A172 (cell line): ENCODE data around the gene CLTCL1. TPM values are rescaled to one million over a fixed set of nuclear protein-coding genes. Genes with fewer than 3 reads are reported as not detected.

Experiments
- DNase-seq: peaks from one replicate; pipeline ENCODE4 v3.0.0-alpha.2; 2015; ENCODE audit warnings: low spot score
- total RNA-seq: library from RNA; depleted of rRNA; stranded (reverse); fragments of >200 nt; shearing (Covaris generic); gene quantifications from 2 replicates; pipeline ENCODE4 v1.2.3, GENCODE V29; 2014

CLTCL1 gene
- total RNA-seq, 1 experiment from 2014 or later, result 3.4 TPM

DNA sequence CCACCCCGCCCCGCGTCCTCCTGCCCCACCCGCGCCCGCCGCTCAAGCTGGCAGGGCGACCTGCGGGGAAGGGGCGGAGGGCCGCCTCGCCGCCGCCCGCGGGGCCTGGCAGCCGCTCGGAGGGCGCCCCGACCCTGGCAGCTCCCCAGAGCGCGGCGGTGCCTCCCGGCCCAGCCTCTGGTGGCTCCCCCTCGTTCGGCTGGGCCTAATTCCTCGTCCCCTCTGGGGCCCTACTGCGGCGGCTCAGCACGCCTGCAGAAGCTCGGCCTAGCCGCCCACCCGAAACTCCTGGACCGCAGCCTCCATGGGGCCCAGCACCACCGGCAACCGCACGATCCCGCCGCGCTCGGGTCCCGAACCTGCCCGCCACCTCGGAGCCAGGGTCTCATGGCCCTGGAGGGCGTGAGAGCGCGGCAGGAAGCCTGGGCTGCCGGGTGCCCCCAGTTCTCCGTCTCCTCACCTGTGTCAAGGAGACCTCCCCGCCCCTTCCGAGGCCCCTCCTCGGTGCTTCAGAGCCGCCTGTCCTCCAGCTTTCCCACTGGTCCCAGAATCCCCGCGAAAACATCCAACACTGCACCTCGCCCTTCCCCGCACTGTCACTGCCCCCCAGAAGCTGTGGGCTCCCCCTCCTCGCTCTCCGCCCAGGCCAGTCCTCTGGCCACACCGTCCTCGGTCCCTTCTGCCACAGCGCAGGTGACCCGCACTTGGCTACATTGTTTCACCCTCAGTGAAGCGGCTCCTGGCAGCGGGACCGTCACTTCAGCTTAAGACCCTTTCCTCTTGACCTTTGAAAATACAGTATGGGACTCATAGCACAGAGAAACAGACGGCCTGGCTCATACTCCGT, 140.8 kb downstream of the CLTCL1 start:
- DNase-seq, result no peak

DNA sequence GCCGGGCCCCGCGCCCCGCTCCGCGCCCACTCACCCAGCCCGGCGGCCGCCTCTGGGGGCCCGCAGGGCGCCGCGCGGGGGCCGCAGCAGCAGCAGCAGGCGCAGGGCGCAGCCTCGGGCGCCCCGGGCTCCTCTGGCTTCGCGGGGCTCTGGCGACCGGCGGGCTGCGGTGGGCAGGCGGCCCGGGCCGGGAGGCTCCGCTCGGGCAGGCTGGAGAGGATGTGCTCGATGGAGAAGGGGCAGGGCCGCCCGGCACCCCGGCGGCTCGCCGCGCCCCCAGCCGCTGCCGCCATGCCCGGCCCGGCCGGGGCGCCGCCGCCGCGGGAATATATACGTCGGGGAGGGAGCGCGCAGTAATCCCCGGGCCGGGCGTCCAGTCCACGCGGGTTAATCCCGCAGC, 141.5 kb downstream of the CLTCL1 start, which contains the start of gene GSC2:
Gene GSC2 (minus strand): TSS at position 302 of the 400 bp plus-strand sequence. CDS start 9 bp downstream, at position 293.
- no peak for DNase-seq

DNA sequence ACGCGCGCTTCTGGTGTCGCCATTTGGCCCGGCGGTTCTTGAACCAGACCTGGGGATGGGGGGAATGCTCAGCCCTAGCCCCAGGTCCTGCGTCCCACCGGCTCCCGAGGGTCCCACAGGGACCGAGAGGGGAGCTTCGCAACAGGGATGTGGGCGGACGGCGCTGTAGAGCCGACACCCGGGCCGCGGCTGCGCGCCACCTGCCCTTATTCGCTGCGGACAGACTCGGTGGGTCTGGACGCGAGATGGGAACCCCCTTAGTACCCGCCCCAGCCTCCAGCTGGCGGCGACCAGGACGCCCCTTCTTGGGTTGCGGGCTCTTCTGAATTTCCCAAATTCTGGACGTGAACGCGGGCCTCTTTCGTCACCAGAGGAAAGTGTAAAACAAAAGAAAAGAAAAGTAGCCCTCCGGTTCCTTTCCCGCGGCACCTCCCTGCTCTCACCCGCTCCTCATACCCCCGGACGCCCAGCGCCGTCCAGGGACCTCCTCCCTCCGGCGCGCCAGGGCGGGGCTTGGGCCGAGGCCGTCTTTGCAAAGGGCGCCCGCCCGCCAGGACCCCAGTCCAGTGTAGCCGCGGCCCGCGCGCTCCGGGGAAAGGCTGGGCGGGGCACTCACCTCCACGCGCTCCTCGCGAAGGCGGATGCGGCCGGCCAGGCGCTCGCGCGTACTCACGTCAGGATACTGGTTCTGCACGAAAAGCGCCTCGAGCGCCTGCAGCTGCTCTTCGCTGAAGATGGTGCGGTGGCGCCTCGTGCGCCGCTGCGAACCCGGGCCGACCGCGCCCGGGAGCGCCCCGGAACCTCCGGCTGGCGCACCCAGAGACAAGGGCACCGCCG, 142.3 kb downstream of the CLTCL1 start:
- DNase-seq, result no peak

- DNase-seq, result no peak
Measured at GRCh38 chr22:19148417-19149046, 143.0 kb downstream of the CLTCL1 start.

- no peak for DNase-seq
Measured at GRCh38 chr22:19147195-19147780, 144.2 kb downstream of the CLTCL1 start.

DNA sequence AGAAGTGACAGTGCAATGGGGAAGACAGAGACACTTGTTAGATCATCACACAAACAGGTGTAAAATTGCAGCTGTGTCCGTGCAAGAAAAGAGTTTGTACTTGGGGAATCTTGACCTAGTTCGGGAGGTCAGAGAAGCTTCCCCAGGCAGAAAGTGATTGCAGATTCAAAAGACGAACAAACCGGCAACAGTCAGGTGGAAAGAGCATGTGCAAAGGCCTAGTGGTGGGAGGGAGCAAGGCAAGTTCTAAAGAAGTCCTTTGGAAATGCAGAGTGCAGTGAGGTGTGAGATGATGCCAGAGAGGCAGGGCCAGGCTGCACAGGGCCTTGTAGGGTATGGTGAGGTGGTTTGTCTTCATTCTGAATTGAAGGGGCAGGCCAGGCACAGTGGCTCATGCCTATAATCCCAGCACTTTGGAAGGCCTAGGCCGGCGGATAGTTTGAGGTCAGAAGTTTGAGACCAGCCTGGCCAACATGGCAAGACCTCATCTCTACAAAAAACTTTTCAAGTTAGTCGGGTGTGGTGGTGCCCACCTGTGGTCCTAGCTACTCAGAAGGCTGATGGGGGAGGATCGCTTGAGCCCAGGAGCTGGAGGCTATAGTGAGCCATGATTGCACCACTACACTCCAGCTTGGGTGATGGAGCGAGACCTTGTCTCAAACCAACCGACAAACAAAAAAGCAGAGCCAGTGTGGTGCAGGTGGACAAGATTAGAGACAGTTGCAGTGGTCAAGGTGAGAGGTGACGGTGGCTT, 145.1 kb downstream of the CLTCL1 start:
- DNase-seq, result no peak

- no peak for DNase-seq
Measured at GRCh38 chr22:19143967-19144400, 147.5 kb downstream of the CLTCL1 start.

- no peak for DNase-seq
Measured at GRCh38 chr22:19143212-19143611, 148.3 kb downstream of the CLTCL1 start.

GRCh38 chr22:19142394-19142793, 149.1 kb downstream of the CLTCL1 start:
- DNase-seq, result no peak

- DNase-seq, result no peak
Measured at GRCh38 chr22:19139974-19140373, 151.5 kb downstream of the CLTCL1 start.

DNA sequence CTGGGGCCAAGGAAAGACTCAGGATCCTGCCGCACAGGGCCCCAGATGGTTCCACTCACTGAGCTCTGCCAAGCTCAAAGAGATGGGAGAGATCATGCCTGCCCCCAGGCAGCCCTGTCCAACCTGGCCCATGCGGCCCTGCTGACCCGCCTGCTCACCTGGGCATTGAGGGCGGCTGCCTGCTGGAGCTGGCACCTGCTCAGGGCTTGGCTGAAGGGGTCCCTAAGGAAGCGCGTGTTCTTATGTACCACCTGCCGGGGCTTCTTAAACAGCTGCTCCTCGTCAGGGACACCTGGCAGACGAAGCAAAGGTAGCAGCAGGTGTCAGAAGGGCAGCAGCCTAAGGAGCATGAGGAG, 152.5 kb downstream of the CLTCL1 start:
- no peak for DNase-seq

DNA sequence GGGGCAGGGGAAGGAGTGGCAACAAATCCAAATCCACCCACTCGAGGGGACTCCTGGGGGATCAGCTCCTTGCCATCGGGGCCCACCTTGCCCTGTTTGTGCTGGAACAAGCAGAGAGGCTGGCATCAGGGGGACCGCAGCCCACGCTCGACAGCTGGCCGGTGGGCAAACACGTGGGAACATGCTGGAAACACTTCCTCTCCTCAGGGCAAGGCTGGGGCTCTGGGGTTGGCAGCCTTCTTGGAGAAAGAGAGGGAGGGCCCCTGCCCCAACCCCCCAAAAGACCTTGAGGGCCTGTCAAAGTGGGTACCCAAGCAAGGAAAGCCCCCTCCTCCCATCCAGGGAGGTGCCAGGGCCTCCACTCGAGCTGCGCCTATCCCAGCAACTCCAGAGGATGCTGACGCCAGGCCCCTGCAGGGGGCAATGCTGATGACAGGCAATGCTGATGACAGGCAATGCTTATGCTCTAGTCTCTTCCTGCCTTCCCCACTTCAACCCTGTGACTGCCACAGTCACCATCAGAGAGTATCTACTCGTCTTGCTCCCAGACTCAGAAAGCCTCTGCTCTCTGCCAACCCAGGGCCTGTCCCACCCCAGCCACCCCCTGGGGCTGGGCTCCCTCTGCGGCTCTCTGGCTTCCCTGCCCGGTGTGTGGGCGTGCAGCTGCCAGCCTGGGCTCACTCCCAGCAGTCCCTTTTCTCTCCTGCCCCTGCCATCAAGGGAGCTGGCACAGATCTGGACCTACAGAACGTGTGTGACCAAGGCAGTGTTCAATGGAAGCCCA, 153.1 kb downstream of the CLTCL1 start:
- no peak for DNase-seq

DNA sequence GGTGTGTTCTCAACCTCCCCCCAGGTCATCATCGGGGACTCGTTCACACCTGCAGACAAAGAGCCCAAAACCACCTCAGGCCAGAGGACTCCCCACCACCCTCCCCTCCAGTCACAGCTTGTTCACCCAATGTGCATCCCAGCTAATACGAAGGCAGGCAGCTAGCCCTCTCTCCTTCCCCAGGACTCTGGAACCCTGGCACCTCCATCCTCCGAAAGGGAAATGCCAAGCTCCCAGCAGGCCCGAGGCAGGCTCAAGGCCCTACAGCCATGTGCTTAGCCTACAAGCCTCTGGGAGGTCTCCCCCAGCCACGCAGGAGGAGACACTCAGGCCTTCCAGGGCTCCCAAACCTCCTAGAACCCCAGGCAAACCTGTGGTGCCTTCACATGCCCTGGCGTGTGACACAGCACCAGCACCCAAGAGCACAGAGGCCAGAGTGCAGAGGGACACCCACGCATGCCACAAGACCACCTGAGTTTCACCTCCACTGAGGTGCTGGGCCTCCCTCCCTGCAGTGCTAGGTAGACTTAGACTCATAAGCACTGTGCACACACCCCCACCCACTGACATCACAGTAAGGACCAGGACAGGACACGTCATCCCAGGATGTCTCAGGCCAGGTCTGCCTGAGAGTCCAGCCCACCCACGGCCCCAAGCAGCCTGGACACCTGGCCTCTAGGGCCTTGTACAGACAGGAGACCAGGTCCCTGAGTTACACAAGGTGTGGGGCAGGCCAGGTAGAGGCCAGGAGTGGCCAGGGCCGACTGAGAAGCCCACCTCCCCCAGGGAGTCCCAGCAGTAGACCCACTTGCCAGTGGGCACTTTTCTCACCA, 153.9 kb downstream of the CLTCL1 start:
- DNase-seq, result no peak

DNA sequence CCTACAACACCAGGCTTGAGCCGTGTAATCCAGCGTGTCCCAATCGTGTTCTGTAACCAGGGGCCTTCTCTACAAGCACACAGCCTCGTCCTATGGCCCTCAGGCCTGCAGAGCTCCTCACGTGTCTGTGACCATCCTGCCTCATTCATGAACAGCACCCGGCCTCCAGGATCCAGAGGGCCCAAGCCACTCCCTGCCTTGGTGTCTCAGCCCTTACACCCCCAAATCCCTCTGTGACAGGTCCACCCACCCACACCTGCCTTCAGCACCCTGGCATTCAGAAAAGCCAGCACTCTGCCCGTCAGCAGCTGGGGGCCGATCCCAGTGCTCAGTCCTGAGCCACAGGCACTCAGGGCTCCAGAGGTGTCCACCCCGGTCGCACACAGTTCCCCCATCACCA, 154.6 kb downstream of the CLTCL1 start:
- no peak for DNase-seq

DNA sequence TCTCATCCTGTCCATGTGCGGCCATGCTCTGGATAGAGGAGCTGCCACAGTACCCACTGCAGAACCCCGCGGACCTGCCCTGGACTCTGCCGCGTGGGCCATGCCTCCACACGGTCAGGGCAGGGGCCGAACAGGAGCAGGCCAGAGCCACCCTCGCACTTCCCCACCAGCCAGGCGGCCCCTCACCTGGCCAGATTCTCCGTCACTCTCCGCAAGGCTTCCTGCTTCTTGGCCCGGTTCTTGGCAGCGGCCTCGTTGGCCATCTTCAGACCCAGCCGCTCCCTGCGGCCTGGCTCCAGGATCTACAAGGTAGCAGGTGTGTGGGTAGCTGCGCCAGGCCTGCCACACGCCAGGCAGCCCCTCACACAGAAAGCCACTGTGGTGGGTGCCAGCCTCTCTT, 156.6 kb downstream of the CLTCL1 start:
- DNase-seq, result no peak

GRCh38 chr22:19134176-19134831, 157.2 kb downstream of the CLTCL1 start:
- DNase-seq, result no peak

DNA sequence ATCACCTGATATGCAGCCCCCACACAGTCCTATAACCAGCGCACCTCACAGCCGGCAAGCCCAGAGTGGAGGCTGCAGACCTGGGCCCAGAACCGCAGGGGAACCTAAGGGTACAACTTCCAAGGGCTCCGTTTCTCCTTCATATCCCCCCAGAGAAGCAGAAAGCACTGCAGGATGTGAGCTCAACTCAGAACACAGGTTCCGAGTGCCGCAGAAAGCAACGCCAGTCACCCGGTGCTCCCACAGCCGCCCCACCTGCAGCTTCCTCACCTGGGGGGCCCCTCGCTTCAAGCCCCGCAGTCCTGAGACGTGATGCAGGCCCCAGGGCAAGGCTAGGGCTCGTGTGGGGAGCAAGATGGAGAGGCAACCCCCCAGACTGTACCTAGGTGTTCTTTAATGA, 158.0 kb downstream of the CLTCL1 start:
- no peak for DNase-seq

GRCh38 chr22:19132693-19133400, 158.7 kb downstream of the CLTCL1 start:
- no peak for DNase-seq
